ENCODE measurements around the gene CYP24A1.

Gene CYP24A1

GRCh38 chr20:54170963-54171362 lies 2.8 kb downstream of the CYP24A1 start:
- in situ Hi-C loops (cut with MboI; ENCODE audit: low sequenced_read_pairs, unreplicated experiment): no loop called here
- DNase-seq (ENCODE audit: low spot score): no peak
- TF ChIP-seq CTCF (IDR thresholded peaks at IDR 0.05; ENCODE audit: borderline replicate concordance, control extremely low read depth, extremely low read depth, insufficient read depth, missing control alignments): no peak

DNA sequence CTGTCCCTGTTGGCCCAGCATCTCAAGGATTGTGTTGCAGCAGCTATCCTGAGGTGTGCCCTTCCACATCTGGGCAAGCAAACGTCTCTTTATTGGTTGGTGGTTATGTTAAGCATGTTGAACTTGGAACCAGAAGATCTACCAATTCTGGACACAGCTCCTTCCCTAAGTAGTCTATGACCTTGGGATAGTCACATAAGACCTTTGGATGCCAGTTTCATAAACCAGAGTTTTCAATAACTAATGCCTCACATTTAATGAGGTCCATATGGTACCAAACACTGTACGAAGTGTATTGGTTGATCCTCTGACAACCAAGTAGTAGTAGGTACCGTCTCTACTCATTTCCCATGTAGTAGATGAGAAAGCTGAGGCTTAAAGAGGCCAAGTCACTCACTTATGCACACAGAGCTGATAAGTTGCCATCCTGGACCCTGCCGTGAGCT lies 3.7 kb downstream of the CYP24A1 start:
- in situ Hi-C loops (cut with MboI; ENCODE audit: low sequenced_read_pairs, unreplicated experiment): no loop called here
- DNase-seq (ENCODE audit: low spot score): no peak
- no peak for TF ChIP-seq CTCF (IDR thresholded peaks at IDR 0.05; ENCODE audit: borderline replicate concordance, control extremely low read depth, extremely low read depth, insufficient read depth, missing control alignments)

- in situ Hi-C loops (cut with MboI; ENCODE audit: low sequenced_read_pairs, unreplicated experiment): no loop called here
- DNase-seq (ENCODE audit: low spot score): no peak
- TF ChIP-seq CTCF (IDR thresholded peaks at IDR 0.05; ENCODE audit: borderline replicate concordance, control extremely low read depth, extremely low read depth, insufficient read depth, missing control alignments): no peak
Observed at GRCh38 chr20:54168961-54169862, 4.6 kb downstream of the CYP24A1 start.

- TF ChIP-seq CTCF (IDR thresholded peaks at IDR 0.05; ENCODE audit: borderline replicate concordance, control extremely low read depth, extremely low read depth, insufficient read depth, missing control alignments): no peak
- in situ Hi-C loops (cut with MboI; ENCODE audit: low sequenced_read_pairs, unreplicated experiment): no loop called here
- no peak for DNase-seq (ENCODE audit: low spot score)
Observed at GRCh38 chr20:54167909-54168872, 5.6 kb downstream of the CYP24A1 start.

- no peak for TF ChIP-seq CTCF (IDR thresholded peaks at IDR 0.05; ENCODE audit: borderline replicate concordance, control extremely low read depth, extremely low read depth, insufficient read depth, missing control alignments)
- in situ Hi-C loops (cut with MboI; ENCODE audit: low sequenced_read_pairs, unreplicated experiment): no loop called here
- DNase-seq (ENCODE audit: low spot score): no peak
Observed at GRCh38 chr20:54166987-54167662, 6.7 kb downstream of the CYP24A1 start.

GRCh38 chr20:54165803-54166202 lies 8.0 kb downstream of the CYP24A1 start:
- TF ChIP-seq CTCF (IDR thresholded peaks at IDR 0.05; ENCODE audit: borderline replicate concordance, control extremely low read depth, extremely low read depth, insufficient read depth, missing control alignments): no peak
- no peak for DNase-seq (ENCODE audit: low spot score)
- in situ Hi-C loops (cut with MboI; ENCODE audit: low sequenced_read_pairs, unreplicated experiment): no loop called here

Data from GM13976 (cell line).